ENCODE measurements around the gene CREB5.

Gene CREB5

GRCh38 chr7:28729281-28729680 lies 317.0 kb downstream of the CREB5 start:
- Histone ChIP-seq H3K36me3 (ENCODE audit: insufficient read depth, low read length) (no peaks in the 10 kb centered on the region), H3K9me3 (ENCODE audit: insufficient read depth, low read depth, low read length) (no peaks in the 10 kb centered on the region), H3K9me2 (replicated peaks; ENCODE audit: low read depth, low read length) (no peaks in the 10 kb centered on the region), H3K4me3 (ENCODE audit: low read length, poor library complexity, severe bottlenecking) (no peak overlapping the region), H3K27me3 (ENCODE audit: insufficient read depth, low read length, poor library complexity, severe bottlenecking) (no peaks in the 10 kb centered on the region), H4K20me1 (ENCODE audit: insufficient read depth, low read length, poor library complexity, severe bottlenecking) (no peaks in the 10 kb centered on the region), H3K9ac (ENCODE audit: low read depth, low read length, poor library complexity, severe bottlenecking) (no peak overlapping the region), H3K4me2 (ENCODE audit: low read depth, low read length, poor library complexity, severe bottlenecking) (peak overlapping the region; percentile 43), H3K79me2 (ENCODE audit: insufficient read depth, low read length) (no peaks in the 10 kb centered on the region), H3K4me1 (ENCODE audit: insufficient read depth, low read length, poor library complexity, severe bottlenecking) (peaks cover 20% of the 10 kb centered on the region), H3F3A (ENCODE audit: low read depth) (no peaks in the 10 kb centered on the region), H2AFZ (ENCODE audit: low read length) (0 out of 2 replicates have a peak overlapping the region, but pooled peaks have one; percentile 23)
- TF ChIP-seq CTCF (conservative IDR thresholded peaks at IDR 0.05; ENCODE audit: low read length) (no peak), EZH2phosphoT487 (IDR thresholded peaks at IDR 0.05; ENCODE audit: borderline replicate concordance) (no peak)

- TF ChIP-seq CTCF (conservative IDR thresholded peaks at IDR 0.05; ENCODE audit: low read length) (no peak), EZH2phosphoT487 (IDR thresholded peaks at IDR 0.05; ENCODE audit: borderline replicate concordance) (no peak)
- H3K9ac ChIP-seq (ENCODE audit: low read depth, low read length, poor library complexity, severe bottlenecking): no peak overlapping the region
- no peaks in the 10 kb centered on the region for H3K9me2 ChIP-seq (replicated peaks; ENCODE audit: low read depth, low read length)
- H3K4me3 ChIP-seq (ENCODE audit: low read length, poor library complexity, severe bottlenecking): no peak overlapping the region
- H4K20me1 ChIP-seq (ENCODE audit: insufficient read depth, low read length, poor library complexity, severe bottlenecking): no peaks in the 10 kb centered on the region
- H3K36me3 ChIP-seq (ENCODE audit: insufficient read depth, low read length): no peaks in the 10 kb centered on the region
- no peaks in the 10 kb centered on the region for H3K9me3 ChIP-seq (ENCODE audit: insufficient read depth, low read depth, low read length)
- H3K79me2 ChIP-seq (ENCODE audit: insufficient read depth, low read length): no peaks in the 10 kb centered on the region
- no peak overlapping the region for H2AFZ ChIP-seq (ENCODE audit: low read length)
- H3K4me1 ChIP-seq (ENCODE audit: insufficient read depth, low read length, poor library complexity, severe bottlenecking): peaks cover 20% of the 10 kb centered on the region
- peak overlapping the region; percentile 43 for H3K4me2 ChIP-seq (ENCODE audit: low read depth, low read length, poor library complexity, severe bottlenecking)
- no peaks in the 10 kb centered on the region for H3K27me3 ChIP-seq (ENCODE audit: insufficient read depth, low read length, poor library complexity, severe bottlenecking)
- H3F3A ChIP-seq (ENCODE audit: low read depth): no peaks in the 10 kb centered on the region
These were observed 317.4 kb downstream of the CREB5 start for GRCh38 chr7:28729727-28730126.

GRCh38 chr7:28731092-28731658 lies 318.9 kb downstream of the CREB5 start:
- peaks cover 12% of the 10 kb centered on the region for H3K4me1 ChIP-seq (ENCODE audit: insufficient read depth, low read length, poor library complexity, severe bottlenecking)
- no peaks in the 10 kb centered on the region for H3K79me2 ChIP-seq (ENCODE audit: insufficient read depth, low read length)
- no peak overlapping the region for H3K4me3 ChIP-seq (ENCODE audit: low read length, poor library complexity, severe bottlenecking)
- no peaks in the 10 kb centered on the region for H3F3A ChIP-seq (ENCODE audit: low read depth)
- no peak for TF ChIP-seq CTCF (conservative IDR thresholded peaks at IDR 0.05; ENCODE audit: low read length)
- no peak for TF ChIP-seq EZH2phosphoT487 (IDR thresholded peaks at IDR 0.05; ENCODE audit: borderline replicate concordance)
- no peaks in the 10 kb centered on the region for H3K36me3 ChIP-seq (ENCODE audit: insufficient read depth, low read length)
- no peaks in the 10 kb centered on the region for H3K9me3 ChIP-seq (ENCODE audit: insufficient read depth, low read depth, low read length)
- H3K4me2 ChIP-seq (ENCODE audit: low read depth, low read length, poor library complexity, severe bottlenecking): no peak overlapping the region
- no peaks in the 10 kb centered on the region for H3K9me2 ChIP-seq (replicated peaks; ENCODE audit: low read depth, low read length)
- no peaks in the 10 kb centered on the region for H4K20me1 ChIP-seq (ENCODE audit: insufficient read depth, low read length, poor library complexity, severe bottlenecking)
- H2AFZ ChIP-seq (ENCODE audit: low read length): no peak overlapping the region
- H3K9ac ChIP-seq (ENCODE audit: low read depth, low read length, poor library complexity, severe bottlenecking): no peak overlapping the region
- H3K27me3 ChIP-seq (ENCODE audit: insufficient read depth, low read length, poor library complexity, severe bottlenecking): no peaks in the 10 kb centered on the region

All from Loucy (cell line).